HG02938 (cell line): ENCODE measurements around the gene EXO5.
A peak's percentile ranks its signal among the peaks of the same experiment; 100 is the strongest.
"Not testable (repeated sequence)": the region's sequence is repeated elsewhere in the genome, so short reads cannot be mapped to it uniquely, and the experiment has no call there.

Source experiments
- ATAC-seq: cut with Tn5 transposase; IDR thresholded peaks from one replicate; pipeline ENCODE4 v1.9.1; 2021; ENCODE audit warnings: mild to moderate bottlenecking, moderate library complexity; ENCODE audit not compliant: unreplicated experiment

EXO5 gene

GRCh38 chr1:40508375-40509341, at the start of gene EXO5:
TSS of gene EXO5 (plus strand) at chr1:40508767. CDS start at chr1:40514545, 5,778 bp downstream.
- peak; percentile 72 for ATAC-seq

GRCh38 chr1:40462956-40463590, 45.5 kb upstream of the EXO5 start:
- no peak for ATAC-seq

- no peak for ATAC-seq
These were observed 39.2 kb upstream of the EXO5 start for GRCh38 chr1:40469327-40469726.

- ATAC-seq = no peak
These were observed 33.3 kb upstream of the EXO5 start for GRCh38 chr1:40475268-40475667.

GRCh38 chr1:40476924-40477677, 31.5 kb upstream of the EXO5 start, which contains the start of gene ZFP69:
TSS of gene ZFP69 (plus strand) at chr1:40477290. CDS start at chr1:40479362, 2,072 bp downstream.
- ATAC-seq = peak; percentile 77

GRCh38 chr1:40477678-40478053, 30.9 kb upstream of the EXO5 start:
- peak; percentile 27 for ATAC-seq

GRCh38 chr1:40478276-40478675, 30.3 kb upstream of the EXO5 start:
- ATAC-seq = no peak

GRCh38 chr1:40479156-40479555, 29.4 kb upstream of the EXO5 start:
- ATAC-seq = no peak

- no peak for ATAC-seq
These were observed 13.2 kb upstream of the EXO5 start for GRCh38 chr1:40495315-40495903.

GRCh38 chr1:40502651-40503050, 5.9 kb upstream of the EXO5 start:
- ATAC-seq = not testable (repeated sequence)

- ATAC-seq = no peak
These were observed 594 bp upstream of the EXO5 start for GRCh38 chr1:40507973-40508372.

GRCh38 chr1:40519517-40519916, 10.9 kb downstream of the EXO5 start:
- no peak for ATAC-seq

GRCh38 chr1:40530735-40531380, 22.3 kb downstream of the EXO5 start:
- ATAC-seq = no peak

- peak; percentile 86 for ATAC-seq
These were observed 23.0 kb downstream of the EXO5 start, which contains the start of gene ZNF684 for GRCh38 chr1:40531381-40532061. TSS of gene ZNF684 (plus strand) at chr1:40531637. CDS start at chr1:40533167, 1,530 bp downstream.

- no peak for ATAC-seq
These were observed 23.5 kb downstream of the EXO5 start for GRCh38 chr1:40532062-40532389.

- no peak for ATAC-seq
These were observed 24.4 kb downstream of the EXO5 start for GRCh38 chr1:40532844-40533424.

- no peak for ATAC-seq
These were observed 26.0 kb downstream of the EXO5 start for GRCh38 chr1:40534589-40534988.

GRCh38 chr1:40535732-40536131, 27.2 kb downstream of the EXO5 start:
- no peak for ATAC-seq

- ATAC-seq = no peak
These were observed 30.8 kb downstream of the EXO5 start for GRCh38 chr1:40539338-40539737.
